GM18502 (cell line): ENCODE measurements around the gene ARHGAP22.

Experiments
- ATAC-seq: cut with Tn5 transposase; IDR thresholded peaks from one replicate; pipeline ENCODE4 v1.9.1; 2021; ENCODE audit warnings: mild to moderate bottlenecking; ENCODE audit not compliant: unreplicated experiment, poor library complexity

ARHGAP22 gene

GRCh38 chr10:48608976-48609375 is 4.1 kb upstream of the ARHGAP22 start:
- ATAC-seq, result no peak

DNA sequence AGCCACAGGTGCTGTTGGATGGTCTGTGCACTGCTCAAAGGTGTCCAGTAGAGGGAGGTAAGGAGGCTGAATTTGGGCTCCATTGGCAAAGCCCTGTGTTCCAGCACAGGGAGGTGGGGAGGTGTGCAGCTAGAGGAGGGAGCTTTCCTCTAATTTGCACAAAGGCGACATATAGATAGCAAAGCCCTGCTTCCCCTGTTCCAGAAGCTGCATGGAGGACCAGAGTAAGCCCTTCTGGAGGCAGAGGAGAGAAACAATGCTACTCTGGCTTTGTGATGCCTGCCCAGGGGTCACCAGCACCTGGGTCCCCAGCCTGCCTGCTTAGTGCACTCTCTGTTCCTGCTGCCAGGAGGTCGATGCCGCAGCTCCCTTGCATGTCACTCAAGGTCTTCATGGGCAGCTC is 3.4 kb upstream of the ARHGAP22 start:
- peak; percentile 67 for ATAC-seq

- ATAC-seq, result no peak
Observed at GRCh38 chr10:48607356-48608278, 2.7 kb upstream of the ARHGAP22 start.

GRCh38 chr10:48606530-48607355 is 1.9 kb upstream of the ARHGAP22 start:
- ATAC-seq, result no peak

DNA sequence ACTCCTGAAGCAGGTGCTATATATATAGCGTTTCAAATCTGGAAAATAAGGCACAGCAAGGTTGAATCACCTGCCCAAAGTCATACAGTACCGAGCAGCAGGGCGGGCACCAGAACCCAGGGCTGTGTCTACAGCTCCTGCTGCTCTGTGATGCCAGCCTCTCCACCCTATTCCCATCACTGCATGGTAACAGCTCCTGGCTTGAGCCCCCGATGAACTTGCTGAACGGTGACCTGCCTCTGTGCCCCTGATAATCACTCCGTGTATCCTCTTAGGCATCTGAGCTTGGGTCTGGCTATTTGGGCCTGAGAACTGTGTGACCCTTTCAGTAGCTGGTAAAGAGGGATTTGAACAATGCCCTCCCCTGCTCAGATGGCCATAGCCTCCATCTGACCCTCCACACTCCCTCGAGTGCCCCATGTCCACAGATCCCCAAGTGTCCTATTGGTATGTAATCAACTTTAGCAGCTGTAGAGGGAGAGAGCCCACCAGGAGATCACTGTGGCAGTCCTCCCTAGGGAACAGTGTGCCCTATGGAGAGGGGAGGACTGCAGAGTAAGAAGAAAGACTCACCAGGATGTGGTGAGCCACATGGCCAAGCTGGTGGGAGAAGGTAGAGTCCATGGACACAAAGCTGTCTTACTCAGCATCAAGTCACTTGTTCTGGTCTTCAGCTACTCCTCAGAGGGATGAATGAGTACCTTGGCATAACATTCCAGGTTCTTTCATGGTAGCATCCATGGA is 1.1 kb upstream of the ARHGAP22 start:
- no peak for ATAC-seq

DNA sequence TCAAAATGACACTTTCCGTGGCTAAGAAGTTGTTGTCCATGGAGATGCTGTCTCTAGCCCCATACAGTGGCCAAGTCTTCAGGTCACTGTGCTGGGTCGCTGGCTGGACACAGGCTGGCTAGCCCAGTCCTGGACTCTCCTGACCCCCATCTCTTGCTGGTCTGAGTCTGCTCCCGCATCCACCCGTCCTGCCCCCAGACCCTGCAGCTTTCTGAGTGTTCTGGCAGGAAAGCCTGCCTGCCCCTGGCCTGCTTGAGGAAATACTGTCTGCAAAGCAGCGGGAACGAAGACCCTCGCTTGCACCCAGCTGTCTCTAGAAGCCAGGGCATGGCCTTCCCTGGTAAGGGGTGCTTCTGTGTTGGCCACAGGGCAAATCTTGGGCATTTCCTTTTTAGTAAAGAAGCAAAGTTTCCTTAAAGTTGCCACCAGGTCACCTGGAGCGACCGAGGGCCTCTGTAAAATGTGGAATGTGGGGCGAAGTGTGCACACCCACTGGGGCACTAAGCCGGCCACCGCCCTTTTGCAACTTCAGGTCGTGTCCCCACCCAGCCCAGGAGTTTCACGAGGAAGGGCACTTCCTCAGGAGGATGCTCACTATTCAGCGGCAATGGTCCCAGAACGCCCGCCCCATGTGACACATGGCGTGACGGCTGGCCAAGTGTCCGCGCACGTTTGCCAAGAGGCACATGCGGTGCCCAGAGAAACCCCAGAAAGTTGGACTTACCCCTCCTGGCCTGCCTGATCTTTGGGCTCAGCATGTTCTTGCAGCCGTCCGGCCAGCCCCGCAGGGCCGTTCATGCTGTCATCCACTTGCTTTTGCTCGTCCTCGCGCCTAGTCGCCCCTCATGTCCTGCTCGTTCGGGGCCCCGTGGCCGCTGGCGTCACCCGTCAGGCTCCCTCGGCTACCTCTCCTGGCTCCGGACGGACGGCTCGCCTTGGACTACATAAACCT is 558 bp downstream of the ARHGAP22 start:
- peak; percentile 28 for ATAC-seq

DNA sequence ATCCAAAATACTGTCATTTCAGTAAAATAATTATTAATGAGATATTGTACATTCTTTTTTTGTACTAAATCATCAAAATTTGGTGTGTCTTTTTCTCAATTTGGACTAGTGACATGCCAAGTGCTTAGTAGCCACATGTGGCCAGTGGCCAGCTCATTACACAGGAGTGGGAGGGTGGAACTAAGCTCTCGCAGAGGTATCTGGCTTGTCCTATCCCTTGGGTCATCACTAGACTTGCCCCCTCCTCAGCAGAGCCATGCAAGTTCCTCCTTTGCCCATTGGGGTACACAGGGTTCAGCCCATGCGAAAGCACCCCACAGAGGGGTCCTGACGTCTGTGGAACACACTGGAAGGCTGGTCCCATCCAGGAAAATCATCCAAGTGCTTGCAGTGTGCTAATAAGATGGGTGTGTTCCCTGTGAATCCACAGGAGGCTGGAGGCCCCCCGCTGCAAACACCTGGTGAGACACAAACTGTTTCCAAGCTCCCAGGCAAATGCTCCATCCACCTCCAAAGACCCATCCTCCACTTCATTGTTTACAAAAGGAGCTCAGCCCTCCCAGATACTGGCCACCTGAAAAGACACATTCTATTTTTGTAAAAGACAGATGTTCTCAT is 1.3 kb downstream of the ARHGAP22 start:
- no peak for ATAC-seq

- ATAC-seq, result no peak
Observed at GRCh38 chr10:48602401-48603135, 2.3 kb downstream of the ARHGAP22 start.

GRCh38 chr10:48601789-48602188 is 3.1 kb downstream of the ARHGAP22 start:
- ATAC-seq, result no peak

DNA sequence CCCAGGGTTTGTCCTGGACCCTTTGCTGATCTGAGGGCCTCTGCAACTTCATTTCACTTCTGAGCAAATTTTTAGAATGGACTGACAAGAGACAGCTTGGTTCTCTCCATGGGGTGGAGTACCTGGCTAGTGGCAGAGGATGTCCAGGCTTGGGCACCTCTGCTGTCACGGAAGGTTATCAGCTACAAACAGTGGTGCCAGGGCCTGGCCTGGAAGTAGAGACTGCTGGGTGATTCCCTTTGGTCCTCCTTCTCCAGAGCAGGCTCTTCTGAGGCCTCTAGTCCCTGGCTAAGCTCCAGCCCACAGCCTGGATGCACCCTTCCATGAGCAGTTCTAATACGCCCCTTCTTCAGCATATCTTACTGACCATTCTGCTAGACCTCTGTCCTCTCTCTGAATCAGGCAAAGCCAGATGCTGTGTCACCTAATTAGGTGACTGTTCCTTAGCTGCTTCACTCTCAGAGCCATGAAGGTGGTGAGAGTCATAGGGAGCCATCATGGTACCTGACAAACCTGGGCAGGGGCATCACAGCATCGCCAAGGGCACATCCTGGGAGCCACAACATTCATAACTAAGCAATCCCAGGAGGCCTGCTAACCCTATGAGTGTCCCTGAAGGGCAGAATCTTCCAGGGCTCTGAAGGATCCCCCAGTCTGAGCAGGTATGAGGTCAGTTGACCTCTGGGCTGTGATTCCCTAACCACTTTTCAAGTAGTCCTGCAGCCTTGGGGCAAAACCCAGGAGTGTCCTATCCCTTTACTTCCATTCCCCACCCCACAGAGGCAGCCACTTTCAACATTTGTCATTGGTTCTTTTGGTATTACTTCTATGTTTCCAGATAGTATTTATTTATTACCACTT is 4.0 kb downstream of the ARHGAP22 start:
- ATAC-seq, result no peak

DNA sequence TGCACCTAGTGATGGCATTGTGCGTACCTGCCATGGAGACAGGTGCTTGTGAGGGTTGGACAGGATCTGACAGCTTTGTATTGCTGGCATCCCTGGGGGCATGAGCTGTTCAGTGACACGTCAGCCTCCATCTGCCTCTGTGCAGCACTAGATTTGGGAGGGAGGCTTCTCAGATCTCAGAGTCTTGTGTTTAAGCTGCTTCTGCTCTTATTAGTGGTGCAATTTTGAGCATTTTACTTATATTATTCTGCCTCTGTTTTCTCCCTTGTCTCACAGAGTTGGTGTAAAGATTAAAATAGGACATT is 5.1 kb downstream of the ARHGAP22 start:
- ATAC-seq, result no peak

GRCh38 chr10:48598936-48599829 is 5.7 kb downstream of the ARHGAP22 start:
- ATAC-seq, result no peak

GRCh38 chr10:48598243-48598935 is 6.5 kb downstream of the ARHGAP22 start:
- ATAC-seq, result no peak

DNA sequence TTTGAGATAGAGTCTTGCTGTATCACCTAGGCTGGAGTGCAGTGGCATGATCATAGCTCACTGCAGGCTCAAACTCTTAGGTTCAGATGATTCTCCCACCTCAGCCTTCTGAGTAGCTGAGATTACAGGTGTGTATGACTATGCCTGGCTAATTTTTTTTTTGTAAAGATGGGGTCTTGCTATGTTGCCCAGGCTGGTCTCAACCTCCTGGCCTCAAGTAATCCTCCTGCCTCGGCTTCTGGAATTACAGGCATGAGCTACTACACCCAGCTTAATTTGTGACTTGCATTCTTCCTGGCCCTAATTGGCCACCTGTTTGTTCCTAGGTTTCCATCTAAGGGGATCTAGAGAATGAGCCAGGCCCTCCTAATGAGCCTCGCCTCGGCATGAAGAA is 9.3 kb downstream of the ARHGAP22 start:
- no peak for ATAC-seq

DNA sequence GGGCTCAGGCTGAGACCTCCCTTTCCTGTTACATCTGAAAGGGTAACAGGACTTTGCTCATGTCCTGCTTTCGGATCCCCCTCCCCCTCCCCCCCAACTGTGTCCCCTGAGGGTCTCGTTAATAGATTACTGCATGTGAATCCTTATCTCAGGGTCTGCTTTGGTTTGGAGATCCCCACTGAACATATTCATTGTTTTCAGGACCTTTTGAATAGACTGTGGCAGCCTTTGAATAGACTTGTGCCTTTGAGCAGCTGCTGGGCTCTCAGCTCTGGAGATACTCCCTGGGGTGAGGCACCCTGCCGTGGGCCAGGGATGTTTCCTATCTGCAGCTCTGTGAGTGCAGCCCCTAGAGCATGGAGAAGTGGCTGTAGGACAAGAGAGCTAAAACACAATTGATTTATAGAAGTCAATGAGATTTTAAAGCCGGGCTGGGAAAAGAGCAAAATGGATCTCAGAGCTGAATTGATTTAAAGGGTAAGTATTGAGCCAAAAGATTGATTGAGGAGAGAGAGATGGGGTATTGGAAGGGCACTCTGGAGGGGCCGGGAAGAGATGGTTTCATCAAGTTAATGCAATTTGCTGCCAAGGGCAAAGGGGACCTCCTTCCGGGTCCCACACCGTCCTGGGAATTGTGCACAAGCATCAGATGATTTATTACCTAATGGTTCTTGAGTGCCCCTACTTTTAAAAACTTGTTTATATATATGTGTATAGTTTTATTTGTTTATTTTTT is 9.9 kb downstream of the ARHGAP22 start:
- ATAC-seq, result no peak

DNA sequence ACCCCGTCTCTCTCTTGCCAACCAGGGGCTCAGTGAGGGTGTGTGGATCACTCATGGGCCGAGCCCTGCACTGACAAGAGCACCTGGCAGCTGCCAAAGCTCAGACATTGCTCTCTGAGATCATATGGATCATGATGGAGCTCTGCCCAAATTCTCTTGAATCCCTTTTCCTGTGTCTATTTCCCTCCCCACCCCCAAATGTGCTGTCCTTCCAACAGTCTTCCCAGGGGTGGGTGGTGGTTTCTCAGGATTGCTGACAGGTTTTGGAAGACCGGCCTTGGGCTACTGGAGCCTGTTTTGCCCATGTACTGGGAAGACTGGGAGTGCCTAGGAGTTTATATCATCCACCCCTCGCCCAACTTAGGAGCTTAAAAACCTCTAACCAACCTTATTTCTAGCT is 10.5 kb downstream of the ARHGAP22 start:
- ATAC-seq, result no peak
